Activated CD4-positive, CD25-positive, alpha-beta regulatory T cell treated with anti-CD3 and anti-CD28 coated beads, Interleukin-2, amount 50 U/mL, for 72 hours (primary cell): ENCODE results near the gene WBP1.
"Not testable (repeated sequence)": the region's sequence is repeated elsewhere in the genome, so short reads cannot be mapped to it uniquely, and the experiment has no call there.

ENCODE experiments used
- DNase-seq: peaks from one replicate; pipeline ENCODE4 v3.0.0; 2021

Gene WBP1

GRCh38 chr2:74458132-74458937 lies at the start of gene WBP1:
Gene WBP1, plus strand, starts transcription at chr2:74458438. Its CDS starts 165 bp downstream, at chr2:74458603.
- DNase-seq: peak; percentile 96

- DNase-seq: no peak
These were observed 45.1 kb upstream of the WBP1 start for GRCh38 chr2:74413001-74413698.

GRCh38 chr2:74414441-74414840 lies 43.8 kb upstream of the WBP1 start:
- DNase-seq: no peak

- no peak for DNase-seq
These were observed 43.1 kb upstream of the WBP1 start for GRCh38 chr2:74414881-74415761.

GRCh38 chr2:74415762-74416395 lies 42.4 kb upstream of the WBP1 start:
- DNase-seq: no peak

GRCh38 chr2:74416778-74417177 lies 41.5 kb upstream of the WBP1 start:
- DNase-seq: no peak

GRCh38 chr2:74417197-74417596 lies 41.0 kb upstream of the WBP1 start:
- DNase-seq: no peak

GRCh38 chr2:74417763-74418162 lies 40.5 kb upstream of the WBP1 start:
- no peak for DNase-seq

GRCh38 chr2:74418312-74418711 lies 39.9 kb upstream of the WBP1 start:
- no peak for DNase-seq

- DNase-seq: no peak
These were observed 38.9 kb upstream of the WBP1 start for GRCh38 chr2:74419345-74419744.

- no peak for DNase-seq
These were observed 38.2 kb upstream of the WBP1 start for GRCh38 chr2:74420006-74420405.

- DNase-seq: not testable (repeated sequence)
These were observed 37.7 kb upstream of the WBP1 start for GRCh38 chr2:74420443-74421103.

GRCh38 chr2:74421221-74421870 lies 36.9 kb upstream of the WBP1 start, which contains the start of the genes C2orf81 and WDR54:
Gene C2orf81, minus strand, starts transcription at chr2:74421619. Its CDS starts 59 bp downstream, at chr2:74421560.
Gene WDR54, plus strand, starts transcription at chr2:74421730. Its CDS starts 424 bp downstream, at chr2:74422154.
- peak; percentile 95 for DNase-seq

GRCh38 chr2:74423231-74424095 lies 34.8 kb upstream of the WBP1 start:
- no peak for DNase-seq

- DNase-seq: no peak
These were observed 33.9 kb upstream of the WBP1 start for GRCh38 chr2:74424139-74424992.

- no peak for DNase-seq
These were observed 33.2 kb upstream of the WBP1 start for GRCh38 chr2:74424995-74425406.

- no peak for DNase-seq
These were observed 32.7 kb upstream of the WBP1 start for GRCh38 chr2:74425523-74425922.

GRCh38 chr2:74426181-74426758 lies 32.0 kb upstream of the WBP1 start:
- no peak for DNase-seq

GRCh38 chr2:74427551-74427950 lies 30.7 kb upstream of the WBP1 start:
- DNase-seq: no peak
